ENCODE data around the gene CADM3.

Gene CADM3

DNA sequence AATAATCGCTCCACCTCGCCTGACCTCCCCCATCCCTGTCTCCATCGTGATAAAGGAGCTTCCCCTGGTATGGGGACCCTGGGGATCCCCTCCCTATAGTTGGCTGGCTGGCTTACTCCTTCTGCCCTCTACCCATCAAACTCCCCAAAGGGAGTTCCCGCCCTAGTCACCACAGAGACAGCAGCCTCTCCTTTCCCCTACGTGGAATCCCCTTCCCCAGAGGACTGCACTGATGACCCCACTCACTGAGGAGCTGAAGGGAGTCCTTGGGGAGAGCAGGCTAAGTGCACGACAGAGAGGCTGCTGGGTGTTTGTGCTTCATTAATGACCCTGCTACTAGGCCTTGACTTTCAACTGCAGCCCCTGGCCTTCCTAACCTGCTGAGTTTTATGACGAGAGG lies 1.9 kb downstream of the CADM3 start:
- no peak for DNase-seq (ENCODE audit: low read depth, low spot score)

- DNase-seq (ENCODE audit: low read depth, low spot score): no peak
Observed at GRCh38 chr1:159175571-159175970, 4.2 kb downstream of the CADM3 start.

DNA sequence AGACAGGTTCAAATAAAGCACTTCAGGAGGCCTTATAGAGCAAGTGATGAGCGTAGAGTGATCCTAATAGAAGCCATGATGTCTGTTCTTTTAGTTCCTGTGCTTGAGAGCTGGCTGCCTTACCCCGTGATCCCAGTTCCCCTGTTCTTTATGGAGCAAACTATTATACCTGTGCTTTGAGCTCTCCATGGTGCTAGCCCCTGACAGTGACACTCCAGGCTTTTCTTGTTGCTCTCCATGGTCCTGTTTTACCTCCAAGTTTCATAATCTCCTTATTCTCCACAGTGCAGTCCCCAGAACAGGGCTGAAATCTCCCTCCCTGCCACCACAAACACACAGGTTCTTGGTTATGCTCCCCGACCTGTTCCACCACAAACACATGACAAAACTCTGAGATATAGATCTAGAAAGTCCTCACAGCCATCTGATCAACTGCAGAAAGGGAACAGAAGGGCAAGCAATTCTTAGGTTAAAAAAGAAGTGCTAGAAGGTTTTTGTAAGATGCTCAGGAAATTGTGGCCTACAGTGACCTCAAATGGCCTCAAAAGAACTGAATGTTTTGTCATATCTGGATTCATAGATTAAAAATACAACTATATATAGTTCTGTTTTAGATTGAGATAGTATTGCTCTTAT lies 6.0 kb downstream of the CADM3 start:
- DNase-seq (ENCODE audit: low read depth, low spot score): no peak

DNA sequence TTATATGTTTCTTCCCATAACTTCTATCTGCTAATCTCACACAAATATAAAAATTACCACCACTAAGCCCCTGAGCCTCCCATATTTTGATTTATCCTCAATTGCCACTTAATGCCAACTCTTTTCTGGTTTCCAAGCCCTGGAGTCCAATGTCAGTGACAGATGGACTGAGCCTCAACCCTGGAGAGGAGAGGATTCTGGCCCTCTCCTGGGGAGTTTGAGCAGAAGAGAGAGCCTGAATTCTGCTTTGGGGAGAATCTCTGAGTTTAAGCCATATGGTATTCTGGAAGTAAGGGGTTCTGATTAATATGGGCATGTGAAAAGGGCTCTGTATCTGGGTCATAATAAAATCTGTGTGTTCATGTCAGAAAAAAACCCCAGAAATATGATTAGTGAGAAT lies 8.5 kb downstream of the CADM3 start:
- no peak for DNase-seq (ENCODE audit: low read depth, low spot score)

GRCh38 chr1:159180516-159180915 lies 9.1 kb downstream of the CADM3 start:
- no peak for DNase-seq (ENCODE audit: low read depth, low spot score)

DNA sequence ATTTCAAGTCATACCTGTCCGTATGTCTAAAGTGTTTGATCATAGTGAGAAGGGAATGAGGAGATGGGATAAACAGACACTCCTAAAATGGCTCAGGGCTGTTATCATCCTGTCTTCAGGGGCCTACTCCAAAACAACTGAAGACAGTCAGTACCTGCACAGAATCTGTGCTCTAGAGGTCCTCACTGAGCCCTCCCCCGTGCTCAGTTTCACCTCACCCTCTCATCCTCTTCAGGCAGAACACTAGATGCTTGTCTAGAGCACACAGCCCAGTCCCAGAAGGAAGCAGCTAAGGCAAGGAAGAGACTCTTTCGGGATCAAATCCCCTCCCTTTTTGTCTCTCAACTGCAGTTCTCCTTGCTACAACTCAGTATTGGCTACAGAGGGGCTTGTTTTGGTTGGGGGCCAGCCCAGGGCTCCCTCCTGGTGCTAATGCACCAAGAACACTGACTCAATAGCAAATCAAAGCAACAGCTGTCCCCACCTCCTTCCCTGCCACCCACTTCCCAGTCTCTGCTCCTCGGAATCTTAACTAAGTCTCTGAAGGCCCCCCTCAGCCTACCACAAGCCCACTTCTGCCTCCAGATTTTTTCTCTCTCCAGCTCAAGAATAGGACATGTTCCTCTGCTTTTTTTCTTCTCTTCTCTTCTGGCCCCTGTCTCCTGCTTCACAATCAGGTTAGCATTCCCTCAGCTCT lies 10.1 kb downstream of the CADM3 start:
- DNase-seq (ENCODE audit: low read depth, low spot score): no peak

- DNase-seq (ENCODE audit: low read depth, low spot score): no peak
Observed at GRCh38 chr1:159184201-159184600, 12.8 kb downstream of the CADM3 start.

- no peak for DNase-seq (ENCODE audit: low read depth, low spot score)
Observed at GRCh38 chr1:159185121-159185520, 13.7 kb downstream of the CADM3 start.

GRCh38 chr1:159187033-159187432 lies 15.6 kb downstream of the CADM3 start:
- DNase-seq (ENCODE audit: low read depth, low spot score): no peak

DNA sequence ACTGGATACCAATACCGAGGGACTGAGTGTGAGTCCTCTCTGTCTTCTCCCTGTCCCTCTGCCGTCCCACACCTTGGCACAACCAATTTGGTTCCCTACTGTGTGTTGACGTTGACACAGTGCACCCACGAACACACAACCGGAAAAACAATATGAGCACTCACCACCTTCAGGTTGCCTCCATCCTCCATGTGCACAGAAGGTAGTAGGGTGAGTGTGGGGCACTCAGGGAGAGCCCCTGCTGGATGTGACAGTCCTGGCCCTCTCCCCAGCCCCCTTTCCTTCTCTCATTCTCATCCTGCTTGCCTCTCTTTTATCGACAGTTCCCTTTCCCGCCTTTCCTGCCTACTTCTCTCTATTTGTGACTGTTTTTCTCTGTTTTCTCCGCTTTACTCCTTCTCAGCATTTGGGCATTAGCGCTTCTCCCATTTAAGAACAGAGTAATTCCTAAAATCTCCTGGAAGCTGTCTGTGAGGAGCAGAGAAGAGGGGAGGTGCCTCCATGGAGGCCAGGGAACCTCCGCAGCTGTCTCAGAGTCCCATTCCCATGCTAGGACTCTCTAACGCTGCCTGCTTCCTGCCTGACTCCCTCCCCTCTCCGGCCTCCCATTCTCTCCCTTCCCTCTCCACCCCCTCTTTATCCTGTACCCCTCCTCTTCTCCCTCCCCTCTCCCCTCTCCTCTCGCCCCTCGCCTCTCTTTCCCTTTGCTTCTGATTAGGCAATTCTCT lies 16.4 kb downstream of the CADM3 start:
- no peak for DNase-seq (ENCODE audit: low read depth, low spot score)

DNA sequence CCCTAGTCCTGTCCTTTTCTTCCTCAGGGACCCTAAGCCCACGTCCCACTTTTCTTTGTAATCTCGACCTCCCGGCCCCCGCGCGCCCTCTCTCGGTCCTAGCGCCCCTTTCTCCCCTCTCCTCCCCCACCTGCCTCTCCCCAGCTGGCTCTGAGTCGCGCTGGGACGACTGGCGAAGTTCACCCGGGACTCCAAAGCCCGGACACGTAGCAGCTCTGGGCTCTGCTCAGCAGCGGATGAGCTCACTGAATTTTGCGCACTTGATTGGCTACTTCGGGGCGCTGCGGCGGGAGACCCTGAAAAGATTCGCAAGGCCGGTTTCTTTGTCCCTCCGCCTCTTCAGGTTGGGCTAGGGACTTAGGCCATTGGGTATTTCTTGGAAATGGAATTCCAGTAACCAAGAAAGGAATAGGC lies 17.0 kb downstream of the CADM3 start:
- peak; percentile 94 for DNase-seq (ENCODE audit: low read depth, low spot score)

DNA sequence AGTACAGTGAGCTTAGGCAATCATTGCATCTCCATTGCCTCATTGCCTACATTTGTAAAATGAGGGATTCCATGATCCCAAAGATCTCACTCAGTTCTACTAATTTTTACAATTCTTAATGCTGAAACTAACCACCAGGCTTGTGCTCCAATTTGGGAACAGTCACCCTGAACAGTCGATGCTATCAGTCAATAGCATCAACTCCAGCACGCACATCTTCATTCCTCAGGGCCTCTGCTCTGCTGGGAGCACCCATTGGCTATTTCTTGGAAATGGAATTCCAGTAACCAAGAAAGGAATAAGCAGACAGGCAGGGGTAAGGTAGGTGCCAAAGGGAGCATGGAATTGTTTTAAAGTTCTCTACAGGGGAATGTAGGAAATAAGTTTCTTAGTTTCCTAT lies 19.0 kb downstream of the CADM3 start:
- DNase-seq (ENCODE audit: low read depth, low spot score): no peak

DNA sequence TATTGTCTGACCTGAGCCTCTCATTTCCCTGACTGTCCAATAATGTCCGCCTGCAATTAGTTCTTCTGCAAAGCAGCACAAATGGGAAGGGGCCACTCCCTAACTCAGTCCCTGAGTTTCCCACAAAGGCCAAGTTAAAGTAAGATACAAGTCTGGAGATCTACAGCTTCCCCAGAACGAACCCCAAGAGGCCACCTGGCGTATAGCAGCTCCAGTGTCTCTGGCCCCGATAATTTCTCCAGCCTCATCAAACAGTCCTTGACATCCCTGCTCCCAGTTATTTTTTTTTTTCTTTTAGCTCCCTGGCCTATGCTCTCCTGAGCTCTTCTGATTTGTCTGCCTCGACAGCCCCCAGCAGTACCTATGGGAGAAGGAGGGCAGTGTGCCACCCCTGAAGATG lies 25.1 kb downstream of the CADM3 start:
- DNase-seq (ENCODE audit: low read depth, low spot score): no peak

DNA sequence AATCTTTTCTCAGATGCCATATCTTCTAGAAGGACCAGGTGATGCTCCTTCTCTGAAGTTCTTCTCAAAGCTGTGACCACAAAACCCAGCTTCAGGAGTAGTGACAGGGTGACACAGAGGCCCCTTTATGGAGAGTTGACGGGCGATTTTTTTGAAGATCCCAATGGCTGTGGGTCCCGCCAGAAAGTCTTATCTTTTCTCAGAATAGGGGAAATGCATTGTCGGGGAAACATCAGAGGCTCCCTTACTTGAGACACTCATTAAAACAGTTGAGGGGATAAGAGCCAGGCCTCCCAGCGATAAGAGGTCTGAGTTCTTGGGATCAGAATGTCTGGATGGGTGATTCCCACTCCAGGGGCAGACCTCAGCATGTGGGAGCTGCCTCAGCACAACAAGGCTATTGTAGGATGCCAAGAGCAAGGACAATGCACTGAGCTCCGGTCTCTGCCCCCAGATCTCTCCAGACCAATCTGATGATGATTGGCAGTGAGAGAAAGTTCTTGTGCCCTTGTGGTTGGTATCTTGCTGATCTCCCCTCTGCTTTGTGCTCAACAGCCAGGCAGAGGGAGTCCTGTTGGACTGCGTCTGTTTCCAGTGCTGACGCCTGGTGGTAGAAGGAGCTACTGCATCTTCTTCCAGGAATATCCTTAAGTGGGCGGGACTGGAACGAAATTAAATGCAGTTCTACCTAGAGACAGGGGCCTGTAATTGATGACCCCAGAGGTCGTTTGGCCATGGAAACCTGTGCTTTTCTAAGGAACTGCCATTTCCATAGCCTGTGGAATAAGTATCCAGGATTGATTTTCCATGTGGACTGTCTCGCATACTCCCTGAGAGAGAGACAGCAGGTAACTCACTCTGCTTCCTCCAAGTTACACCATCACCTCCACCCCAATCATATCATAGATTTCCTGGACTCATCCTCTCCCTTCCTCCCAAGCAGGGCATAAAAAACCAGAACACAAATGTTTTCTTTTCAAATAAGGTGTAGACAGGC lies 26.4 kb downstream of the CADM3 start:
- no peak for DNase-seq (ENCODE audit: low read depth, low spot score)

GRCh38 chr1:159199901-159200300 lies 28.5 kb downstream of the CADM3 start:
- DNase-seq (ENCODE audit: low read depth, low spot score): no peak

DNA sequence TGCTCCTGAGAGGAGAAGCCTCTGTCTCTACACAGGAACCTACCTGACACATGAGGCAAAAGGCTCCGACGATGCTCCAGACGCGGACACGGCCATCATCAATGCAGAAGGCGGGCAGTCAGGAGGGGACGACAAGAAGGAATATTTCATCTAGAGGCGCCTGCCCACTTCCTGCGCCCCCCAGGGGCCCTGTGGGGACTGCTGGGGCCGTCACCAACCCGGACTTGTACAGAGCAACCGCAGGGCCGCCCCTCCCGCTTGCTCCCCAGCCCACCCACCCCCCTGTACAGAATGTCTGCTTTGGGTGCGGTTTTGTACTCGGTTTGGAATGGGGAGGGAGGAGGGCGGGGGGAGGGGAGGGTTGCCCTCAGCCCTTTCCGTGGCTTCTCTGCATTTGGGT lies 29.4 kb downstream of the CADM3 start:
- DNase-seq (ENCODE audit: low read depth, low spot score): no peak

- no peak for DNase-seq (ENCODE audit: low read depth, low spot score)
Observed at GRCh38 chr1:159201642-159202041, 30.2 kb downstream of the CADM3 start.

DNA sequence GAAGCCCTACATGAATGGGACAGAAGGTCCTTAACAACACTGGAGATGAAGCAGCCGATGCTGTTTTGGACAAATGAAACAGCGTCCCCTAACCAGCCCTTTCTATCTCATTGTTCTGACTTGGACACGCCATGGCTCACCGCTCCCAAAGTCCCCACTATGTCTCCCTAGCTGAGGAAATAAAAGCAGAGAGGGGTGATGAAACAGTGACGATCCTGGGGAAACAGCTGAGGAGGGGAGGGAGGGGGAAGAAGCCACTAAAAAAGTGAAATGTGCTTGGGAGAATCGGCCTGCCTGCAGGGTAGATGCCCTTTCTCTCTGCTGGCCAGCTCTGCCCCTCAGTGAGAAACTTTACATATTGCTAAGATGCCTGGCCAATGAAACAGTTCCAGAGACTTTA lies 32.2 kb downstream of the CADM3 start:
- no peak for DNase-seq (ENCODE audit: low read depth, low spot score)

- DNase-seq (ENCODE audit: low read depth, low spot score): no peak
Observed at GRCh38 chr1:159204161-159205141, 33.0 kb downstream of the CADM3 start, which contains the start of gene ACKR1. TSS of gene ACKR1 (plus strand) at chr1:159204875. CDS start at chr1:159204960, 85 bp downstream.

DNA sequence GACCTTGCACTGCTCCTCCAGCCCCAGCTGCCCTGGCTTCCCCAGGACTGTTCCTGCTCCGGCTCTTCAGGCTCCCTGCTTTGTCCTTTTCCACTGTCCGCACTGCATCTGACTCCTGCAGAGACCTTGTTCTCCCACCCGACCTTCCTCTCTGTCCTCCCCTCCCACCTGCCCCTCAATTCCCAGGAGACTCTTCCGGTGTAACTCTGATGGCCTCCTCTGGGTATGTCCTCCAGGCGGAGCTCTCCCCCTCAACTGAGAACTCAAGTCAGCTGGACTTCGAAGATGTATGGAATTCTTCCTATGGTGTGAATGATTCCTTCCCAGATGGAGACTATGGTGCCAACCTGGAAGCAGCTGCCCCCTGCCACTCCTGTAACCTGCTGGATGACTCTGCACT lies 33.8 kb downstream of the CADM3 start:
- DNase-seq (ENCODE audit: low read depth, low spot score): no peak

Data from iPS DF 19.7 (cell line).